Glutamatergic neuron (in vitro differentiated cells): ENCODE results near the gene SYT17. TPM values are rescaled to one million over a fixed set of nuclear protein-coding genes. Genes with fewer than 3 reads are reported as not detected.

Experiments
- DNase-seq: peaks from one replicate; pipeline ENCODE4 v3.0.0; 2022
- H3K27ac Mint-ChIP-seq: one replicate; pipeline ENCODE4 v1.8.0; 2020; ENCODE audit warnings: mild to moderate bottlenecking, mixed read lengths, inconsistent platforms; ENCODE audit not compliant: unreplicated experiment
- H3K27me3 Mint-ChIP-seq: one replicate; pipeline ENCODE4 v1.8.0; 2020; ENCODE audit warnings: mild to moderate bottlenecking, moderate library complexity, mixed read lengths, inconsistent platforms; ENCODE audit not compliant: unreplicated experiment
- H3K36me3 Mint-ChIP-seq: one replicate; pipeline ENCODE4 v1.8.0; 2020; ENCODE audit warnings: mild to moderate bottlenecking, mixed read lengths, inconsistent platforms; ENCODE audit not compliant: unreplicated experiment
- H3K4me1 Mint-ChIP-seq: one replicate; pipeline ENCODE4 v1.8.0; 2020; ENCODE audit warnings: mild to moderate bottlenecking, low read depth, mixed read lengths, inconsistent platforms; ENCODE audit not compliant: unreplicated experiment
- H3K4me3 Mint-ChIP-seq: one replicate; pipeline ENCODE4 v1.8.0; 2020; ENCODE audit warnings: mild to moderate bottlenecking, mixed read lengths, inconsistent platforms; ENCODE audit not compliant: unreplicated experiment
- H3K9me3 Mint-ChIP-seq: one replicate; pipeline ENCODE4 v1.8.0; 2020; ENCODE audit warnings: mild to moderate bottlenecking, moderate library complexity, mixed read lengths, inconsistent platforms; ENCODE audit not compliant: unreplicated experiment
- CTCF ChIP-seq: fragments of 200-600 bp; sonication (generic); IDR thresholded peaks from one replicate; pipeline ENCODE4 v1.5.0; 2021; ENCODE audit not compliant: partially characterized antibody, unreplicated experiment
- total RNA-seq: library from RNA; stranded (reverse); fragmentation: NEBNext Ultra II Directional; extraction: Animal tissue kit (Norgen Biotek cat#: 25700); gene quantifications from one replicate; pipeline ENCODE4 v1.2.1, GENCODE V29; 2021; ENCODE audit not compliant: unreplicated experiment

Gene SYT17
- total RNA-seq, 1 donor from 2014 or later: 10.0 TPM

- peaks cover 25% of the 10 kb centered on the region for H3K4me1 Mint-ChIP-seq
- peaks cover 5% of the 10 kb centered on the region for H3K9me3 Mint-ChIP-seq
- no peak for DNase-seq
- no peaks in the 10 kb centered on the region for H3K36me3 Mint-ChIP-seq
- no peak overlapping the region for H3K27ac Mint-ChIP-seq
- no peak for TF ChIP-seq CTCF
- no peak overlapping the region for H3K4me3 Mint-ChIP-seq
- H3K27me3 Mint-ChIP-seq: peaks cover 4% of the 10 kb centered on the region
These were observed 32.7 kb upstream of the SYT17 start for GRCh38 chr16:19135201-19135842.

- H3K4me1 Mint-ChIP-seq: peaks cover 20% of the 10 kb centered on the region
- H3K4me3 Mint-ChIP-seq: no peak overlapping the region
These were observed 32.1 kb upstream of the SYT17 start for GRCh38 chr16:19135896-19136438.

GRCh38 chr16:19136549-19137196, 31.4 kb upstream of the SYT17 start:
- Mint-ChIP-seq H3K9me3 (no peaks in the 10 kb centered on the region), H3K4me3 (no peak overlapping the region), H3K4me1 (peaks cover 13% of the 10 kb centered on the region), H3K27ac (no peak overlapping the region), H3K36me3 (no peaks in the 10 kb centered on the region), H3K27me3 (no peaks in the 10 kb centered on the region)
- DNase-seq: no peak
- TF ChIP-seq CTCF: no peak

More at GRCh38 chr16:19135896-19136438, 32.1 kb upstream of the SYT17 start:
- Mint-ChIP-seq H3K9me3 (peaks cover 4% of the 10 kb centered on the region), H3K27me3 (peaks cover 3% of the 10 kb centered on the region), H3K36me3 (no peaks in the 10 kb centered on the region), H3K27ac (no peak overlapping the region)
- DNase-seq: no peak
- TF ChIP-seq CTCF: no peak

GRCh38 chr16:19137201-19138128, 30.6 kb upstream of the SYT17 start:
- TF ChIP-seq CTCF: no peak
- Mint-ChIP-seq H3K36me3 (no peaks in the 10 kb centered on the region), H3K4me1 (peaks cover 11% of the 10 kb centered on the region), H3K9me3 (no peaks in the 10 kb centered on the region), H3K27me3 (no peaks in the 10 kb centered on the region), H3K27ac (no peak overlapping the region), H3K4me3 (no peak overlapping the region)
- DNase-seq: no peak
